GM12878 (cell line): ENCODE results near the gene PLEKHF1. TPM values are rescaled to one million over a fixed set of nuclear protein-coding genes. Genes with fewer than 3 reads are reported as not detected.

Experiments
- ATAC-seq: fragments of 200-7000 bp; cut with Tn5 transposase; 3 replicates; pipeline ENCODE4 v1.9.1; 2020; ENCODE audit warnings: mild to moderate bottlenecking, moderate library complexity
- BruUV-seq: library from RNA; stranded (reverse); fragments of 400-500 nt; replicated peaks from 2 replicates; lab custom pipeline; 2021; lab: Mats Ljungman, UMichigan
- CTCF ChIA-PET: fragments of 300-600 bp; sonication (Branson Sonifier 250); formaldehyde crosslinking; extraction: SDS; loops from one replicate; lab custom pipeline; 2021; ENCODE audit warnings: inconsistent platforms; lab: Yijun Ruan, JAX
- POLR2A ChIA-PET: fragments of 350-600 bp; formaldehyde crosslinking; extraction: SDS; loops from one replicate; lab custom pipeline; 2021; ENCODE audit warnings: inconsistent platforms; lab: Charles Lee
- RAD21 ChIA-PET: fragments of 300-600 bp; sonication (Branson Sonifier 250); formaldehyde crosslinking; loops from one replicate; lab custom pipeline; 2023; ENCODE audit warnings: antibody characterized with exemption; ENCODE audit not compliant: unreplicated experiment; lab: Charles Lee
- SMC1A ChIA-PET: fragments of 300-600 bp; sonication (Branson Sonifier 250); formaldehyde crosslinking; loops from one replicate; lab custom pipeline; 2023; ENCODE audit not compliant: unreplicated experiment, uncharacterized antibody; lab: Charles Lee
- DNase-seq: peaks from one replicate; pipeline ENCODE4 v3.0.0-alpha.2; 2011; ENCODE audit warnings: low read depth, low spot score
- FAIRE-seq: peaks from 3 replicates; lab custom pipeline; 2011; peaks lifted over from hg19 to GRCh38; lab: Jason Lieb, UNC
- H2AFZ ChIP-seq: 2 replicates; pipeline ENCODE4 v1.6.0; 2011; ENCODE audit warnings: low read depth, low read length, control low read depth; ENCODE audit not compliant: control insufficient read depth
- H3K27ac ChIP-seq: 2 replicates; pipeline ENCODE4 v1.5.1; 2011; ENCODE audit warnings: control low read depth; ENCODE audit not compliant: control insufficient read depth, insufficient read depth
- H3K27me3 ChIP-seq, 2 experiments: replicated peaks in 1 of 2; 2 replicates each; pipeline versions ENCODE4 v1.6.0 to v1.6.1; 2011; ENCODE audit warnings: low read length in 1 of 2; ENCODE audit not compliant: control insufficient read depth in 2 of 2, insufficient read depth in 2 of 2
- H3K36me3 ChIP-seq, 2 experiments: 2 replicates each; pipeline ENCODE4 v1.5.1; 2011; ENCODE audit warnings: low read length in 1 of 2; ENCODE audit not compliant: control insufficient read depth in 2 of 2, insufficient read depth in 2 of 2
- H3K4me1 ChIP-seq: 2 replicates; pipeline ENCODE4 v1.6.1; 2011; ENCODE audit warnings: mild to moderate bottlenecking, low read length, moderate library complexity, mixed read lengths; ENCODE audit not compliant: control insufficient read depth, insufficient read depth
- H3K4me2 ChIP-seq: 2 replicates; pipeline ENCODE4 v1.6.0; 2011; ENCODE audit warnings: control low read depth; ENCODE audit not compliant: control insufficient read depth, insufficient read depth
- H3K4me3 ChIP-seq: fragments of 200-600 bp; sonication (generic); 2 replicates; pipeline ENCODE4 v1.5.1; 2016
- H3K79me2 ChIP-seq: 2 replicates; pipeline ENCODE4 v1.6.0; 2011; ENCODE audit warnings: low read length; ENCODE audit not compliant: control insufficient read depth, insufficient read depth
- H3K9ac ChIP-seq: 2 replicates; pipeline ENCODE4 v1.8.0; 2011; ENCODE audit warnings: low read length, control low read depth, mixed read lengths; ENCODE audit not compliant: control insufficient read depth, insufficient read depth
- H3K9me3 ChIP-seq: replicated peaks from 3 replicates; pipeline ENCODE4 v1.5.1; 2011; ENCODE audit warnings: mild to moderate bottlenecking, low read length; ENCODE audit not compliant: control insufficient read depth, insufficient read depth
- H4K20me1 ChIP-seq: 2 replicates; pipeline ENCODE4 v1.6.0; 2011; ENCODE audit not compliant: control insufficient read depth, insufficient read depth
- CHD4 ChIP-seq: fragments of 200-600 bp; sonication (generic); IDR thresholded peaks from 2 replicates; pipeline ENCODE4 v1.6.1; 2016; ENCODE audit warnings: mild to moderate bottlenecking
- MTA3 ChIP-seq: IDR thresholded peaks from 2 replicates; pipeline ENCODE4 v1.6.1; 2012; ENCODE audit warnings: low read length, inconsistent platforms, borderline replicate concordance
- NKRF ChIP-seq: fragments of 450-650 bp; conservative IDR thresholded peaks from 2 replicates; pipeline ENCODE4 v1.6.1; 2017; ENCODE audit warnings: mild to moderate bottlenecking, moderate library complexity
- NR2C2 ChIP-seq: IDR thresholded peaks from 2 replicates; pipeline ENCODE4 v1.6.1; 2011; ENCODE audit warnings: borderline replicate concordance, low read depth; ENCODE audit not compliant: control insufficient read depth, insufficient read length
- POLR2AphosphoS2 ChIP-seq: IDR thresholded peaks from 2 replicates; pipeline ENCODE4 v1.6.1; 2011; ENCODE audit warnings: low read depth, mild to moderate bottlenecking, low read length, improper control_type of control experiment, moderate library complexity
- SMAD1 ChIP-seq: fragments of 450-650 bp; IDR thresholded peaks from 2 replicates; pipeline ENCODE4 v1.6.1; 2018; ENCODE audit warnings: mild to moderate bottlenecking, low read depth; ENCODE audit not compliant: partially characterized antibody
- SMC3 ChIP-seq: IDR thresholded peaks from 2 replicates; pipeline ENCODE4 v1.6.1; 2011; ENCODE audit warnings: low read length, improper control_type of control experiment, borderline replicate concordance
- SUPT20H ChIP-seq: IDR thresholded peaks from 2 replicates; pipeline ENCODE4 v1.6.1; 2011; ENCODE audit warnings: low read depth, mild to moderate bottlenecking, low read length, moderate library complexity, borderline replicate concordance; ENCODE audit not compliant: control insufficient read depth
- YY1 ChIP-seq: IDR thresholded peaks from 2 replicates; pipeline ENCODE4 v1.6.1; 2011; ENCODE audit warnings: low read depth, mild to moderate bottlenecking, low read length
- ZBTB40 ChIP-seq: fragments of 450-650 bp; IDR thresholded peaks from 2 replicates; pipeline ENCODE4 v1.6.1; 2016; ENCODE audit warnings: mild to moderate bottlenecking, moderate library complexity, borderline replicate concordance
- WGBS: methylation state at CpG from one replicate; pipeline ENCODE4 v1.1.6; 2016; ENCODE audit warnings: low lambda C conversion rate; ENCODE audit not compliant: insufficient replicate concordance, insufficient coverage; ENCODE audit errors: missing lambda C conversion rate; 5-methylcytosine and 5-hydroxymethylcytosine counted together
- in situ Hi-C: fragments of 300-500 bp; cut with MboI; formaldehyde crosslinking; loops from 9 replicates; pipeline ENCODE4 v1.14.3; 2018; ENCODE audit warnings: mixed read lengths
- intact Hi-C: fragments of 100-400 bp; cut with micrococcal nuclease; formaldehyde crosslinking; loops from one replicate; pipeline ENCODE4 v1.14.2; 2022; ENCODE audit not compliant: unreplicated experiment
- polyA plus RNA-seq, 11 experiments: library from polyadenylated mRNA; depleted of rRNA in 4 of 11; unstranded in 6 of 11; stranded (reverse) in 5 of 11; fragments of >200 nt; fragmentation: Nextera tagmentation in 4 of 11; fragmentation: Illumina TruSeq in 1 of 11; extraction: Ambion mirVana in 4 of 11; extraction: Trizol in 1 of 11; gene quantifications; 1 replicate in 1 of 11; 2 replicates in 10 of 11; pipeline versions ENCODE4 v1.2.1 to v1.2.3, GENCODE V29; 2011 to 2016; ENCODE audit warnings: inconsistent platforms in 2 of 11, missing spikeins in 2 of 11, low read depth in 1 of 11
- total RNA-seq, 4 experiments: library from RNA; depleted of rRNA in 3 of 4; stranded (reverse); fragments of >200 nt in 3 of 4; fragmentation: Illumina TruSeq in 1 of 4; extraction: Trizol in 1 of 4; gene quantifications; 2 replicates each; pipeline versions ENCODE4 v1.2.1 to v1.2.3, GENCODE V29; 2013 to 2021

Gene PLEKHF1
- total and polyA plus RNA-seq, 10 of the 15 experiments (the other 5 are each of a cell fraction or from before 2014, with no cell fraction given): 0.10 to 20.3 (median 15.3) TPM

GRCh38 chr19:29699861-29700260 lies 34.6 kb downstream of the PLEKHF1 start:
- ChIA-PET RAD21 (interaction anchor here (1.2 kb wide), 1 partner anchor 17 kb away, joined by 3 read pairs; no protein-coding TSS in a partner anchor), CTCF (interaction anchor here (1.1 to 2.5 kb wide), 2 partner anchors 13 to 17 kb away, joined by 6 read pairs; no protein-coding TSS in a partner anchor), POLR2A (interaction anchor here (1.0 kb wide), 1 partner anchor 14 kb away, joined by 3 read pairs; no protein-coding TSS in a partner anchor), SMC1A (interaction anchor here (0.7 to 1.0 kb wide), 2 partner anchors 11 to 16 kb away, joined by 3 read pairs; no protein-coding TSS in a partner anchor)
- Histone ChIP-seq H2AFZ (no peak overlapping the region), H3K4me3 (no peak overlapping the region), H3K9ac (no peak overlapping the region), H4K20me1 (no peaks in the 10 kb centered on the region), H3K4me2 (no peak overlapping the region), H3K9me3 (no peaks in the 10 kb centered on the region; the same call in 2 of the 3 replicates), H3K79me2 (no peaks in the 10 kb centered on the region; the same call in 1 of the 2 replicates), H3K4me1 (peaks cover 5% of the 10 kb centered on the region), H3K27ac (no peak overlapping the region), H3K27me3 (no peaks in the 10 kb centered on the region), H3K36me3 (peaks cover 0 to 4% of the 10 kb centered on the region in 2 experiments; a peak in 2 of 4 replicates)
- ATAC-seq: no peak
- BruUV-seq: no TSS peak
- intact Hi-C loops: no loop called here
- no peak for DNase-seq
- 80% methylated on average over 5 of the region's 5 CpGs for WGBS
- in situ Hi-C loops: loop anchor here (25.0 kb wide), 1 partner anchor 488 kb away; the partner anchor contains the start of gene UQCRFS1
- TF ChIP-seq YY1 (no peak), NKRF (no peak), NR2C2 (no peak), SMAD1 (no peak), SUPT20H (no peak), SMC3 (no peak), CHD4 (no peak), POLR2AphosphoS2 (no peak), MTA3 (no peak), ZBTB40 (no peak)
- FAIRE-seq: no peak
